LNCAP (cell line): ENCODE measurements around the gene HSPG2.

ENCODE experiments used
- CTCF ChIP-seq: fragments of 450-650 bp; IDR thresholded peaks from 2 replicates; pipeline ENCODE4 v1.5.1; 2017; ENCODE audit warnings: mild to moderate bottlenecking

HSPG2 gene

GRCh38 chr1:21935891-21936365 is 1.2 kb downstream of the HSPG2 start:
- no peak for TF ChIP-seq CTCF

- TF ChIP-seq CTCF = no peak
Observed at GRCh38 chr1:21935393-21935804, 1.7 kb downstream of the HSPG2 start.

- TF ChIP-seq CTCF = no peak
Observed at GRCh38 chr1:21933397-21934248, 3.5 kb downstream of the HSPG2 start.

- TF ChIP-seq CTCF = no peak
Observed at GRCh38 chr1:21932127-21932526, 5.0 kb downstream of the HSPG2 start.

GRCh38 chr1:21931171-21932093 is 5.7 kb downstream of the HSPG2 start:
- TF ChIP-seq CTCF = no peak

- no peak for TF ChIP-seq CTCF
Observed at GRCh38 chr1:21930629-21931170, 6.4 kb downstream of the HSPG2 start.

- no peak for TF ChIP-seq CTCF
Observed at GRCh38 chr1:21930080-21930571, 7.0 kb downstream of the HSPG2 start.
